IMR-90 (cell line): ENCODE measurements around the gene TNFRSF1A. TPM values are rescaled to one million over a fixed set of nuclear protein-coding genes. Genes with fewer than 3 reads are reported as not detected.

Experiments used
- ATAC-seq: fragments of 200-7000 bp; cut with Tn5 transposase; 2 replicates; pipeline ENCODE4 v1.9.1; 2020; ENCODE audit warnings: low read depth, mild to moderate bottlenecking, moderate library complexity
- BruUV-seq: library from RNA; stranded (reverse); fragments of 400-500 nt; replicated peaks from 2 replicates; lab custom pipeline; 2021; lab: Mats Ljungman, UMichigan
- CTCF ChIA-PET: fragments of 300-600 bp; formaldehyde crosslinking; extraction: SDS; loops from one replicate; lab custom pipeline; 2021; ENCODE audit warnings: antibody characterized with exemption; lab: Yijun Ruan, JAX
- POLR2A ChIA-PET: fragments of 300-600 bp; sonication (Branson Sonifier 250); formaldehyde crosslinking; loops from one replicate; lab custom pipeline; 2022; ENCODE audit warnings: antibody characterized with exemption; ENCODE audit not compliant: unreplicated experiment; lab: Charles Lee
- DNase-seq: peaks from one replicate; pipeline ENCODE4 v3.0.0; 2013
- H2AFZ ChIP-seq: replicated peaks from 2 replicates; pipeline ENCODE3; 2013; ENCODE audit warnings: low read length, mild to moderate bottlenecking; ENCODE audit not compliant: poor library complexity
- H2AK5ac ChIP-seq: 2 replicates; pipeline ENCODE4 v1.6.1; 2013; ENCODE audit warnings: low read depth, low read length, inconsistent platforms
- H2AK9ac ChIP-seq: replicated peaks from 2 replicates; pipeline ENCODE3; 2013; ENCODE audit warnings: mild to moderate bottlenecking, low read depth, low read length, moderate library complexity; ENCODE audit not compliant: poor library complexity
- H2BK120ac ChIP-seq: 2 replicates; pipeline ENCODE4 v1.6.1; 2013; ENCODE audit warnings: low read depth, low read length, inconsistent platforms
- H2BK15ac ChIP-seq: 3 replicates; pipeline ENCODE4 v1.6.1; 2013; ENCODE audit warnings: low read depth, low read length, inconsistent platforms
- H2BK20ac ChIP-seq: 2 replicates; pipeline ENCODE4 v1.6.1; 2013; ENCODE audit warnings: low read depth, mild to moderate bottlenecking, inconsistent platforms, low read length, moderate library complexity
- H2BK5ac ChIP-seq: 2 replicates; pipeline ENCODE4 v1.6.1; 2013; ENCODE audit warnings: mild to moderate bottlenecking, low read depth, low read length, inconsistent platforms; ENCODE audit not compliant: poor library complexity, severe bottlenecking
- H3K14ac ChIP-seq: replicated peaks from 2 replicates; pipeline ENCODE4 v1.6.1; 2013; ENCODE audit warnings: low read depth, low read length, inconsistent platforms
- H3K18ac ChIP-seq: 2 replicates; pipeline ENCODE4 v1.6.1; 2013; ENCODE audit warnings: low read depth, low read length, control low read depth
- H3K23ac ChIP-seq: 2 replicates; pipeline ENCODE4 v1.6.1; 2013; ENCODE audit warnings: low read depth, low read length, inconsistent platforms
- H3K27ac ChIP-seq: 2 replicates; pipeline ENCODE4 v1.5.1; 2013; ENCODE audit warnings: mild to moderate bottlenecking, control low read depth, low read length; ENCODE audit not compliant: insufficient read depth
- H3K27me3 ChIP-seq: 2 replicates; pipeline ENCODE4 v1.6.1; 2013; ENCODE audit warnings: low read length; ENCODE audit not compliant: control insufficient read depth, insufficient read depth
- H3K36me3 ChIP-seq: 2 replicates; pipeline ENCODE4 v1.6.1; 2013; ENCODE audit warnings: low read length, mixed read lengths; ENCODE audit not compliant: control insufficient read depth, insufficient read depth
- H3K4ac ChIP-seq: 2 replicates; pipeline ENCODE4 v1.6.1; 2013; ENCODE audit warnings: low read depth, low read length, inconsistent platforms
- H3K4me1 ChIP-seq: 2 replicates; pipeline ENCODE4 v1.6.1; 2013; ENCODE audit warnings: low read length, mixed read lengths; ENCODE audit not compliant: control insufficient read depth, insufficient read depth
- H3K4me2 ChIP-seq: 2 replicates; pipeline ENCODE4 v1.6.1; 2013; ENCODE audit warnings: low read depth, mild to moderate bottlenecking, control low read depth, low read length, moderate library complexity
- H3K4me3 ChIP-seq: 2 replicates; pipeline ENCODE4 v1.5.1; 2013; ENCODE audit warnings: low read depth, mild to moderate bottlenecking, control low read depth, low read length, moderate library complexity; ENCODE audit not compliant: insufficient read depth
- H3K56ac ChIP-seq: 2 replicates; pipeline ENCODE4 v1.6.1; 2013; ENCODE audit warnings: low read length, inconsistent platforms; ENCODE audit not compliant: insufficient read depth; ENCODE audit errors: extremely low read depth
- H3K79me1 ChIP-seq, 2 experiments: 2 replicates each; pipeline ENCODE4 v1.6.1; 2013; ENCODE audit warnings: low read length in 2 of 2, inconsistent platforms in 1 of 2, low read depth in 1 of 2
- H3K9ac ChIP-seq: 2 replicates; pipeline ENCODE4 v1.6.1; 2013; ENCODE audit warnings: low read depth, low read length, control low read depth
- H3K9me1 ChIP-seq: 2 replicates; pipeline ENCODE4 v1.6.1; 2013; ENCODE audit warnings: low read length, inconsistent platforms; ENCODE audit not compliant: insufficient read depth
- H3K9me3 ChIP-seq: 2 replicates; pipeline ENCODE4 v1.6.1; 2013; ENCODE audit warnings: low read length; ENCODE audit not compliant: control insufficient read depth, insufficient read depth
- H4K20me1 ChIP-seq: 2 replicates; pipeline ENCODE4 v1.6.1; 2013; ENCODE audit warnings: low read length, inconsistent platforms; ENCODE audit not compliant: insufficient read depth
- H4K5ac ChIP-seq: 2 replicates; pipeline ENCODE4 v1.6.1; 2013; ENCODE audit warnings: mild to moderate bottlenecking, low read depth, low read length, control low read depth
- H4K8ac ChIP-seq, 2 experiments: 2 replicates each; pipeline ENCODE4 v1.6.1; 2013; ENCODE audit warnings: low read depth in 2 of 2, low read length in 2 of 2, control low read depth in 1 of 2, inconsistent platforms in 1 of 2
- H4K91ac ChIP-seq: 2 replicates; pipeline ENCODE4 v1.6.1; 2013; ENCODE audit warnings: low read depth, low read length, inconsistent platforms; ENCODE audit not compliant: insufficient read depth
- BHLHE40 ChIP-seq: fragments of 150-350 bp; IDR thresholded peaks from 2 replicates; pipeline ENCODE4 v1.6.1; 2016; ENCODE audit warnings: mild to moderate bottlenecking, low read depth, low read length
- CEBPB ChIP-seq: IDR thresholded peaks from 2 replicates; pipeline ENCODE4 v1.6.1; 2012; ENCODE audit warnings: low read depth, low read length, improper control_type of control experiment
- CTCF ChIP-seq: conservative IDR thresholded peaks from 2 replicates; pipeline ENCODE4 v1.5.1; 2012; ENCODE audit warnings: mild to moderate bottlenecking, low read depth, low read length, improper control_type of control experiment
- FOS ChIP-seq: fragments of 150-350 bp; IDR thresholded peaks from 2 replicates; pipeline ENCODE4 v1.6.1; 2016; ENCODE audit warnings: low read depth, low read length
- MAZ ChIP-seq: IDR thresholded peaks from 2 replicates; pipeline ENCODE4 v1.6.1; 2012; ENCODE audit warnings: low read depth, mild to moderate bottlenecking, low read length, improper control_type of control experiment, moderate library complexity, borderline replicate concordance
- MXI1 ChIP-seq: IDR thresholded peaks from 2 replicates; pipeline ENCODE4 v1.6.1; 2012; ENCODE audit warnings: low read depth, mild to moderate bottlenecking, low read length, moderate library complexity, borderline replicate concordance
- RAD21 ChIP-seq: IDR thresholded peaks from 2 replicates; pipeline ENCODE4 v1.6.1; 2012; ENCODE audit warnings: low read length, improper control_type of control experiment
- RCOR1 ChIP-seq: IDR thresholded peaks from 2 replicates; pipeline ENCODE4 v1.6.1; 2012; ENCODE audit warnings: mild to moderate bottlenecking, low read length, improper control_type of control experiment; ENCODE audit not compliant: insufficient replicate concordance
- RFX5 ChIP-seq: IDR thresholded peaks from 2 replicates; pipeline ENCODE4 v1.8.0; 2012; ENCODE audit warnings: low read depth, mild to moderate bottlenecking, low read length, moderate library complexity
- SMC3 ChIP-seq: fragments of 150-350 bp; IDR thresholded peaks from 2 replicates; pipeline ENCODE4 v1.6.1; 2016; ENCODE audit warnings: low read depth, mild to moderate bottlenecking, antibody characterized with exemption, low read length, moderate library complexity
- WGBS, 2 experiments: methylation state at CpG; one replicate each; pipeline versions ENCODE4 v1.1.5 to v1.1.7; 2013; ENCODE audit warnings: missing lambda C conversion rate in 2 of 2; ENCODE audit not compliant: insufficient read length in 1 of 2; ENCODE audit errors: extremely low coverage in 2 of 2; 5-methylcytosine and 5-hydroxymethylcytosine counted together
- dilution Hi-C: fragments of 300-500 bp; cut with HindIII; formaldehyde crosslinking; loops from one replicate; pipeline ENCODE4 v1.14.3; 2018; ENCODE audit warnings: low sequenced_read_pairs; ENCODE audit not compliant: unreplicated experiment
- in situ Hi-C: fragments of 300-500 bp; cut with MboI; formaldehyde crosslinking; loops from 3 replicates; pipeline ENCODE4 v1.14.3; 2019; ENCODE audit warnings: low sequenced_read_pairs, inconsistent platforms, mixed read lengths
- intact Hi-C: fragments of 100-400 bp; cut with micrococcal nuclease; formaldehyde crosslinking; loops from 2 replicates; pipeline ENCODE4 v1.10.0; 2022
- polyA plus RNA-seq, 3 experiments: library from polyadenylated mRNA; depleted of rRNA; stranded (reverse); fragments of >200 nt; gene quantifications; 2 replicates each; pipeline ENCODE4 v1.2.3, GENCODE V29; 2012; ENCODE audit warnings: low replicate concordance in 1 of 3
- total RNA-seq: library from RNA; depleted of rRNA; stranded (reverse); fragments of >200 nt; gene quantifications from 2 replicates; pipeline ENCODE4 v1.2.3, GENCODE V29; 2012

Gene TNFRSF1A
- total and polyA plus RNA-seq, 2 of the 4 experiments (the other 2 are of a cell fraction): 79.6 to 136 TPM

- H2BK20ac ChIP-seq: peak overlapping the region; percentile 98
- H3K36me3 ChIP-seq: no peaks in the 10 kb centered on the region
- peak overlapping the region; percentile 27 for H3K4me2 ChIP-seq
- H4K91ac ChIP-seq: peak overlapping the region; percentile 98
- H2BK5ac ChIP-seq: peak overlapping the region; percentile 82
- DNase-seq (peak; percentile 94), ATAC-seq (peak; percentile 75)
- peak overlapping the region; percentile 71 for H4K5ac ChIP-seq
- no peaks in the 10 kb centered on the region for H3K27me3 ChIP-seq
- H2AK5ac ChIP-seq: peak overlapping the region; percentile 98
- peak overlapping the region; percentile 77 to 94 for H4K8ac ChIP-seq
- in situ Hi-C loops: loop anchor here (25.0 kb wide), 1 partner anchor 818 kb away; no protein-coding TSS in a partner anchor
- no peak overlapping the region for H3K4me3 ChIP-seq
- peak overlapping the region; percentile 93; the same call in 2 of the 3 replicates for H2BK15ac ChIP-seq
- peak overlapping the region; percentile 87 for H3K27ac ChIP-seq
- intact Hi-C loops: loop anchor here (10.0 kb wide), 1 partner anchor 775 kb away; no protein-coding TSS in a partner anchor
- peak overlapping the region; percentile 22; the same call in 1 of the 2 replicates for H3K9ac ChIP-seq
- no TSS peak for BruUV-seq
- no peaks in the 10 kb centered on the region for H3K9me3 ChIP-seq
- H4K20me1 ChIP-seq: no peaks in the 10 kb centered on the region
- peak overlapping the region; percentile 82 for H2AFZ ChIP-seq
- ChIA-PET POLR2A (interaction anchor here (0.5 kb wide), 1 partner anchor 219 kb away, joined by 4 read pairs; no protein-coding TSS in a partner anchor), CTCF (interaction anchor here (0.7 to 3.7 kb wide), 3 partner anchors 85 to 201 kb away, joined by 3 to 29 read pairs (median 6); no protein-coding TSS in a partner anchor)
- H3K79me1 ChIP-seq: peaks cover 0 to 6% of the 10 kb centered on the region in 2 experiments; a peak in 1 of 4 replicates
- WGBS, 2 experiments: no CpG with 5 or more reads among the region's 2 CpGs
- H3K18ac ChIP-seq: peak overlapping the region; percentile 82
- dilution Hi-C loops: no loop called here
- peak overlapping the region; percentile 88 for H3K56ac ChIP-seq
- no peak for TF ChIP-seq SMC3
- no peak for TF ChIP-seq RFX5
- peak; percentile 42; the same call in 1 of the 2 replicates for TF ChIP-seq BHLHE40
- no peak for TF ChIP-seq RCOR1
- TF ChIP-seq CTCF: no peak
- peak; percentile 62; the same call in 1 of the 2 replicates for TF ChIP-seq MAZ
- TF ChIP-seq CEBPB: peak; percentile 70; the same call in 1 of the 2 replicates
- TF ChIP-seq FOS: peak; percentile 93
- no peak for TF ChIP-seq MXI1
- TF ChIP-seq RAD21: 0 out of 2 replicates have a peak, but pooled peaks have one; percentile 23
- peak overlapping the region; percentile 93 for H2AK9ac ChIP-seq
- peaks cover 30% of the 10 kb centered on the region for H3K9me1 ChIP-seq
- peak overlapping the region; percentile 97 for H2BK120ac ChIP-seq
- peak overlapping the region; percentile 96 for H3K14ac ChIP-seq
- peak overlapping the region; percentile 98 for H3K4ac ChIP-seq
- peaks cover 31% of the 10 kb centered on the region for H3K4me1 ChIP-seq
- H3K23ac ChIP-seq: peak overlapping the region; percentile 93
Measured at GRCh38 chr12:6280053-6280469, 61.8 kb downstream of the TNFRSF1A start.
